ENCODE measurements around the gene CHRNB1. TPM values are rescaled to one million over a fixed set of nuclear protein-coding genes. Genes with fewer than 3 reads are reported as not detected.
A peak's percentile ranks its signal among the peaks of the same experiment; 100 is the strongest.

The CHRNB1 gene
- total RNA-seq, 1 donor from 2014 or later: 12.6 TPM

GRCh38 chr17:7438656-7439460 lies 6.0 kb upstream of the CHRNB1 start:
- Mint-ChIP-seq H3K4me3 (ENCODE audit: unreplicated experiment) (peak overlapping the region; percentile 87), H3K27me3 (ENCODE audit: low read depth) (no peaks in the 10 kb centered on the region), H3K9me3 (ENCODE audit: low read depth) (no peaks in the 10 kb centered on the region), H3K4me1 (ENCODE audit: low read depth) (peaks cover 58% of the 10 kb centered on the region), H3K27ac (ENCODE audit: unreplicated experiment) (no peak overlapping the region), H3K36me3 (ENCODE audit: low read depth) (no peaks in the 10 kb centered on the region)
- TF ChIP-seq CTCF (IDR thresholded peaks at IDR 0.05): no peak
- no peak for DNase-seq (ENCODE audit: low spot score)

- DNase-seq (ENCODE audit: low spot score): no peak
- Mint-ChIP-seq H3K4me3 (ENCODE audit: unreplicated experiment) (peak within 1 kb of the TSS; percentile 87), H3K4me1 (ENCODE audit: low read depth) (peaks cover 65% of the 10 kb centered on the region), H3K27ac (ENCODE audit: unreplicated experiment) (peak within 1 kb of the TSS; percentile 59), H3K9me3 (ENCODE audit: low read depth) (no peaks in the 10 kb centered on the region), H3K36me3 (ENCODE audit: low read depth) (no peaks in the 10 kb centered on the region), H3K27me3 (ENCODE audit: low read depth) (no peaks in the 10 kb centered on the region)
- no peak for TF ChIP-seq CTCF (IDR thresholded peaks at IDR 0.05)
These were observed 5.3 kb upstream of the CHRNB1 start, which contains the start of gene FGF11 for GRCh38 chr17:7439462-7440112. FGF11 (plus strand) TSS chr17:7439512; CDS start chr17:7439621, 109 bp downstream.

GRCh38 chr17:7440113-7440833 lies 4.6 kb upstream of the CHRNB1 start:
- Mint-ChIP-seq H3K4me3 (ENCODE audit: unreplicated experiment) (peak overlapping the region; percentile 84), H3K27me3 (ENCODE audit: low read depth) (no peaks in the 10 kb centered on the region), H3K36me3 (ENCODE audit: low read depth) (no peaks in the 10 kb centered on the region), H3K9me3 (ENCODE audit: low read depth) (no peaks in the 10 kb centered on the region), H3K27ac (ENCODE audit: unreplicated experiment) (peak overlapping the region; percentile 59), H3K4me1 (ENCODE audit: low read depth) (peaks cover 68% of the 10 kb centered on the region)
- no peak for TF ChIP-seq CTCF (IDR thresholded peaks at IDR 0.05)
- DNase-seq (ENCODE audit: low spot score): no peak

GRCh38 chr17:7440834-7441195 lies 4.0 kb upstream of the CHRNB1 start:
- Mint-ChIP-seq H3K27me3 (ENCODE audit: low read depth) (no peaks in the 10 kb centered on the region), H3K9me3 (ENCODE audit: low read depth) (no peaks in the 10 kb centered on the region), H3K36me3 (ENCODE audit: low read depth) (no peaks in the 10 kb centered on the region), H3K4me3 (ENCODE audit: unreplicated experiment) (peak overlapping the region; percentile 84), H3K27ac (ENCODE audit: unreplicated experiment) (peak overlapping the region; percentile 59), H3K4me1 (ENCODE audit: low read depth) (peaks cover 70% of the 10 kb centered on the region)
- DNase-seq (ENCODE audit: low spot score): no peak
- TF ChIP-seq CTCF (IDR thresholded peaks at IDR 0.05): peak; percentile 31

- no peak for DNase-seq (ENCODE audit: low spot score)
- Mint-ChIP-seq H3K27me3 (ENCODE audit: low read depth) (no peaks in the 10 kb centered on the region), H3K36me3 (ENCODE audit: low read depth) (no peaks in the 10 kb centered on the region), H3K9me3 (ENCODE audit: low read depth) (no peaks in the 10 kb centered on the region), H3K27ac (ENCODE audit: unreplicated experiment) (peak overlapping the region; percentile 22), H3K4me1 (ENCODE audit: low read depth) (peaks cover 68% of the 10 kb centered on the region), H3K4me3 (ENCODE audit: unreplicated experiment) (no peak overlapping the region)
- TF ChIP-seq CTCF (IDR thresholded peaks at IDR 0.05): no peak
These were observed 3.6 kb upstream of the CHRNB1 start for GRCh38 chr17:7441266-7441665.
